HCT116 (cell line): ENCODE data around the gene ARID5B. TPM values are rescaled to one million over a fixed set of nuclear protein-coding genes. Genes with fewer than 3 reads are reported as not detected.

Experiments used
- ATAC-seq: fragments of 200-7000 bp; cut with Tn5 transposase; 2 replicates; pipeline ENCODE4 v1.9.1; 2020; ENCODE audit warnings: mild to moderate bottlenecking, moderate library complexity
- BruUV-seq: library from RNA; stranded (reverse); fragments of 400-500 nt; replicated peaks from 2 replicates; lab custom pipeline; 2021; lab: Mats Ljungman, UMichigan
- CTCF ChIA-PET: fragments of 300-600 bp; sonication (Branson Sonifier 250); formaldehyde crosslinking; loops from one replicate; lab custom pipeline; 2021; ENCODE audit warnings: antibody characterized with exemption; lab: Charles Lee
- POLR2A ChIA-PET: fragments of 300-600, 350-600 bp; sonication (Branson Sonifier 250); formaldehyde crosslinking; loops from one replicate; lab custom pipeline; 2021; ENCODE audit warnings: antibody characterized with exemption; lab: Charles Lee
- RAD21 ChIA-PET, 2 experiments: fragments of 300-600 bp; sonication (Branson Sonifier 250); formaldehyde crosslinking; loops; one replicate each; lab custom pipeline; 2023; ENCODE audit warnings: low total read pairs in 2 of 2; ENCODE audit not compliant: uncharacterized antibody in 2 of 2, unreplicated experiment in 2 of 2, low non-redundant PET in 1 of 2; lab: Charles Lee
- DNase-seq: peaks from one replicate; pipeline ENCODE4 v3.0.0-alpha.2; 2010; ENCODE audit warnings: low read depth, low spot score
- H2AFZ ChIP-seq: fragments of 200-600 bp; shearing (Covaris generic), sonication (generic); 2 replicates; pipeline ENCODE4 v1.6.1; 2017; ENCODE audit warnings: low read depth, mixed run types, mixed read lengths, antibody characterized with exemption, low read length; ENCODE audit not compliant: poor library complexity, severe bottlenecking
- H3K27ac ChIP-seq: 2 replicates; pipeline ENCODE4 v1.5.1; 2012; ENCODE audit warnings: low read depth, low read length
- H3K27me3 ChIP-seq: fragments of 200-600 bp; sonication (generic); 2 replicates; pipeline ENCODE4 v1.6.1; 2016; ENCODE audit warnings: mixed run types, low read length, mixed read lengths; ENCODE audit not compliant: insufficient read depth
- H3K36me3 ChIP-seq, 2 experiments: fragments of 200-500 bp in 1 of 2; fragments of 200-600 bp in 1 of 2; sonication (Bioruptor generic) in 1 of 2; sonication (generic) in 1 of 2; 2 replicates each; pipeline versions ENCODE4 v1.5.1 to v1.6.1; 2014 to 2016; ENCODE audit warnings: low read length in 2 of 2, inconsistent platforms in 1 of 2, mixed read lengths in 1 of 2, mixed run types in 1 of 2; ENCODE audit not compliant: insufficient read depth in 2 of 2, control insufficient read depth in 1 of 2
- H3K4me1 ChIP-seq, 2 experiments: fragments of 200-600 bp in 1 of 2; sonication (generic) in 1 of 2; 2 replicates each; pipeline versions ENCODE4 v1.5.1 to v1.6.1; 2012 to 2017; ENCODE audit warnings: low read length in 2 of 2, inconsistent platforms in 1 of 2, mild to moderate bottlenecking in 1 of 2, mixed read lengths in 1 of 2, mixed run types in 1 of 2, moderate library complexity in 1 of 2; ENCODE audit not compliant: insufficient read depth in 2 of 2, control insufficient read depth in 1 of 2
- H3K4me2 ChIP-seq: fragments of 200-600 bp; sonication (generic); 2 replicates; pipeline ENCODE4 v1.6.1; 2017; ENCODE audit warnings: mixed run types, low read length, mixed read lengths
- H3K4me3 ChIP-seq, 2 experiments: fragments of 200-600 bp in 1 of 2; sonication (generic) in 1 of 2; replicated peaks in 1 of 2; 2 replicates each; pipeline ENCODE4 v1.5.1; 2011 to 2016; ENCODE audit warnings: low read length in 2 of 2, control low read depth in 1 of 2, low read depth in 1 of 2, mild to moderate bottlenecking in 1 of 2, mixed read lengths in 1 of 2, mixed run types in 1 of 2
- H3K79me2 ChIP-seq: fragments of 200-600 bp; sonication (generic); 2 replicates; pipeline ENCODE4 v1.6.1; 2017; ENCODE audit warnings: mild to moderate bottlenecking, mixed run types, low read length, moderate library complexity, mixed read lengths; ENCODE audit not compliant: insufficient read depth
- H3K9ac ChIP-seq: fragments of 200-600 bp; sonication (generic); 2 replicates; pipeline ENCODE4 v1.6.1; 2016; ENCODE audit warnings: low read length, mixed read lengths
- H3K9me2 ChIP-seq: fragments of 200-600 bp; sonication (generic), shearing (Covaris generic); 2 replicates; pipeline ENCODE4 v1.6.1; 2017; ENCODE audit warnings: mixed run types, mild to moderate bottlenecking, moderate library complexity; ENCODE audit not compliant: insufficient read depth
- H3K9me3 ChIP-seq, 2 experiments: fragments of 200-500 bp in 1 of 2; fragments of 200-600 bp in 1 of 2; sonication (Bioruptor generic) in 1 of 2; sonication (generic) in 1 of 2; 2 replicates each; pipeline ENCODE4 v1.6.1; 2014 to 2017; ENCODE audit warnings: low read length in 2 of 2, mixed read lengths in 2 of 2, inconsistent platforms in 1 of 2, low read depth in 1 of 2, mild to moderate bottlenecking in 1 of 2, mixed run types in 1 of 2, moderate library complexity in 1 of 2; ENCODE audit not compliant: control insufficient read depth in 1 of 2, insufficient read depth in 1 of 2
- H4K20me1 ChIP-seq: fragments of 200-600 bp; sonication (generic), shearing (Covaris generic); 2 replicates; pipeline ENCODE4 v1.6.1; 2017; ENCODE audit warnings: mixed run types, mild to moderate bottlenecking, moderate library complexity; ENCODE audit not compliant: insufficient read depth
- ATF3 ChIP-seq: IDR thresholded peaks from 2 replicates; pipeline ENCODE4 v1.6.1; 2012
- CEBPB ChIP-seq: IDR thresholded peaks from 2 replicates; pipeline ENCODE4 v1.6.1; 2012; ENCODE audit warnings: low read depth
- EGR1 ChIP-seq: IDR thresholded peaks from 2 replicates; pipeline ENCODE4 v1.6.1; 2012; ENCODE audit warnings: low read depth
- ELF1 ChIP-seq: IDR thresholded peaks from 2 replicates; pipeline ENCODE4 v1.6.1; 2012; ENCODE audit warnings: low read depth, borderline replicate concordance
- EZH2 ChIP-seq: fragments of 200-600 bp; sonication (generic); IDR thresholded peaks from 2 replicates; pipeline ENCODE4 v1.6.1; 2017; ENCODE audit warnings: antibody characterized with exemption, mixed run types
- FOSL1 ChIP-seq: IDR thresholded peaks from 2 replicates; pipeline ENCODE4 v1.6.1; 2012; ENCODE audit warnings: low read depth
- POLR2AphosphoS5 ChIP-seq: IDR thresholded peaks from 2 replicates; pipeline ENCODE4 v1.6.1; 2011; ENCODE audit warnings: mild to moderate bottlenecking, low read depth, low read length, moderate library complexity
- REST ChIP-seq: IDR thresholded peaks from 2 replicates; pipeline ENCODE4 v1.6.1; 2012; ENCODE audit warnings: low read depth
- SIN3A ChIP-seq: IDR thresholded peaks from 2 replicates; pipeline ENCODE4 v1.6.1; 2012; ENCODE audit warnings: low read depth
- YY1 ChIP-seq: IDR thresholded peaks from 2 replicates; pipeline ENCODE4 v1.6.1; 2011; ENCODE audit warnings: low read length, low read depth, moderate library complexity, mild to moderate bottlenecking; ENCODE audit not compliant: insufficient replicate concordance; ENCODE audit errors: extremely low read depth
- intact Hi-C: fragments of 100-400 bp; cut with micrococcal nuclease; formaldehyde crosslinking; loops from 2 replicates; pipeline ENCODE4 v1.10.0; 2022
- total RNA-seq: library from RNA; stranded (reverse); gene quantifications from one replicate; pipeline ENCODE4 v1.2.1, GENCODE V29; 2021; ENCODE audit not compliant: unreplicated experiment

ARID5B gene
- total RNA-seq, 1 experiment from 2014 or later: 4.7 TPM

GRCh38 chr10:61883371-61884025 lies 18.0 kb upstream of the ARID5B start:
- no peak overlapping the region for H3K4me2 ChIP-seq
- no peak for ATAC-seq
- H4K20me1 ChIP-seq: no peaks in the 10 kb centered on the region
- RAD21 ChIA-PET: no interaction called here
- H2AFZ ChIP-seq: no peak overlapping the region
- H3K27ac ChIP-seq: no peak overlapping the region
- H3K9me2 ChIP-seq: no peaks in the 10 kb centered on the region
- no peaks in the 10 kb centered on the region for H3K36me3 ChIP-seq
- no peak for DNase-seq
- no peak overlapping the region for H3K9ac ChIP-seq
- no peak for TF ChIP-seq EZH2
- no peak for TF ChIP-seq CEBPB
- no peak for TF ChIP-seq EGR1
- no peak for TF ChIP-seq SIN3A
- TF ChIP-seq FOSL1: no peak
- no peak for TF ChIP-seq POLR2AphosphoS5
- no peak for TF ChIP-seq ELF1
- TF ChIP-seq ATF3: no peak
- TF ChIP-seq YY1: no peak
- no peak for TF ChIP-seq REST
- no peaks in the 10 kb centered on the region for H3K27me3 ChIP-seq
- no TSS peak for BruUV-seq
- H3K4me3 ChIP-seq: no peak overlapping the region
- no peaks in the 10 kb centered on the region for H3K79me2 ChIP-seq
- intact Hi-C loops: no loop called here
- H3K9me3 ChIP-seq: no peaks in the 10 kb centered on the region
- peaks cover 0 to 9% of the 10 kb centered on the region in 2 experiments; a peak in 2 of 4 replicates for H3K4me1 ChIP-seq
- CTCF ChIA-PET: interaction anchor here (2.2 kb wide), 1 partner anchor 13 kb away, joined by 12 read pairs; no protein-coding TSS in a partner anchor
- POLR2A ChIA-PET: no interaction called here
